Endothelial cell (in vitro differentiated cells): Measurements from ENCODE around the gene ABCB1. TPM values are rescaled to one million over a fixed set of nuclear protein-coding genes. Genes with fewer than 3 reads are reported as not detected.

Experiments used
- DNase-seq: peaks from one replicate; pipeline ENCODE4 v3.0.0; 2021; ENCODE audit warnings: low spot score
- H3K27ac Mint-ChIP-seq: one replicate; pipeline ENCODE4 v1.8.0; 2021; ENCODE audit warnings: mixed read lengths, inconsistent platforms; ENCODE audit not compliant: unreplicated experiment
- H3K27me3 Mint-ChIP-seq: one replicate; pipeline ENCODE4 v1.8.0; 2021; ENCODE audit warnings: mild to moderate bottlenecking, moderate library complexity, mixed read lengths, inconsistent platforms; ENCODE audit not compliant: unreplicated experiment
- H3K36me3 Mint-ChIP-seq: one replicate; pipeline ENCODE4 v1.8.0; 2021; ENCODE audit warnings: mild to moderate bottlenecking, low read depth, mixed read lengths, inconsistent platforms; ENCODE audit not compliant: unreplicated experiment
- H3K4me1 Mint-ChIP-seq: one replicate; pipeline ENCODE4 v1.8.0; 2021; ENCODE audit warnings: mild to moderate bottlenecking, mixed read lengths, inconsistent platforms; ENCODE audit not compliant: unreplicated experiment
- H3K4me3 Mint-ChIP-seq: one replicate; pipeline ENCODE4 v1.8.0; 2021; ENCODE audit warnings: mild to moderate bottlenecking, mixed read lengths, inconsistent platforms; ENCODE audit not compliant: unreplicated experiment
- H3K9me3 Mint-ChIP-seq: one replicate; pipeline ENCODE4 v1.8.0; 2021; ENCODE audit warnings: mixed read lengths, inconsistent platforms; ENCODE audit not compliant: unreplicated experiment
- total RNA-seq: library from RNA; stranded (reverse); fragmentation: NEBNext Ultra II Directional; extraction: Animal tissue kit (Norgen Biotek cat#: 25700); gene quantifications from one replicate; pipeline ENCODE4 v1.2.1, GENCODE V29; 2021; ENCODE audit not compliant: unreplicated experiment
- TF ChIP-seq, protein P1 (sequence below): fragments of 200-600 bp; sonication (generic); IDR thresholded peaks from one replicate; pipeline ENCODE4 v1.5.0; 2021; ENCODE audit warnings: antibody characterized with exemption; ENCODE audit not compliant: unreplicated experiment

ABCB1 gene
- total RNA-seq, 1 donor from 2014 or later: 1.0 TPM

GRCh38 chr7:87497482-87497881 lies 103.2 kb downstream of the ABCB1 start:
- H3K4me3 Mint-ChIP-seq: no peak overlapping the region
- no peaks in the 10 kb centered on the region for H3K4me1 Mint-ChIP-seq
- H3K9me3 Mint-ChIP-seq: no peaks in the 10 kb centered on the region
- no peak overlapping the region for H3K27ac Mint-ChIP-seq
- H3K36me3 Mint-ChIP-seq: no peaks in the 10 kb centered on the region
- TF ChIP-seq, protein P1, sequence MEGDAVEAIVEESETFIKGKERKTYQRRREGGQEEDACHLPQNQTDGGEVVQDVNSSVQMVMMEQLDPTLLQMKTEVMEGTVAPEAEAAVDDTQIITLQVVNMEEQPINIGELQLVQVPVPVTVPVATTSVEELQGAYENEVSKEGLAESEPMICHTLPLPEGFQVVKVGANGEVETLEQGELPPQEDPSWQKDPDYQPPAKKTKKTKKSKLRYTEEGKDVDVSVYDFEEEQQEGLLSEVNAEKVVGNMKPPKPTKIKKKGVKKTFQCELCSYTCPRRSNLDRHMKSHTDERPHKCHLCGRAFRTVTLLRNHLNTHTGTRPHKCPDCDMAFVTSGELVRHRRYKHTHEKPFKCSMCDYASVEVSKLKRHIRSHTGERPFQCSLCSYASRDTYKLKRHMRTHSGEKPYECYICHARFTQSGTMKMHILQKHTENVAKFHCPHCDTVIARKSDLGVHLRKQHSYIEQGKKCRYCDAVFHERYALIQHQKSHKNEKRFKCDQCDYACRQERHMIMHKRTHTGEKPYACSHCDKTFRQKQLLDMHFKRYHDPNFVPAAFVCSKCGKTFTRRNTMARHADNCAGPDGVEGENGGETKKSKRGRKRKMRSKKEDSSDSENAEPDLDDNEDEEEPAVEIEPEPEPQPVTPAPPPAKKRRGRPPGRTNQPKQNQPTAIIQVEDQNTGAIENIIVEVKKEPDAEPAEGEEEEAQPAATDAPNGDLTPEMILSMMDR: no peak
- peaks cover 2% of the 10 kb centered on the region for H3K27me3 Mint-ChIP-seq
- DNase-seq: no peak

GRCh38 chr7:87495366-87495765 lies 105.3 kb downstream of the ABCB1 start:
- TF ChIP-seq, protein P1: no peak
- no peak for DNase-seq
- H3K27me3 Mint-ChIP-seq: peaks cover 2% of the 10 kb centered on the region
- H3K4me3 Mint-ChIP-seq: no peak overlapping the region
- no peaks in the 10 kb centered on the region for H3K36me3 Mint-ChIP-seq
- no peaks in the 10 kb centered on the region for H3K9me3 Mint-ChIP-seq
- no peak overlapping the region for H3K27ac Mint-ChIP-seq
- H3K4me1 Mint-ChIP-seq: no peaks in the 10 kb centered on the region

- Mint-ChIP-seq H3K36me3 (no peaks in the 10 kb centered on the region), H3K4me3 (no peak overlapping the region), H3K4me1 (no peaks in the 10 kb centered on the region), H3K9me3 (no peaks in the 10 kb centered on the region), H3K27me3 (peaks cover 2% of the 10 kb centered on the region), H3K27ac (no peak overlapping the region)
- TF ChIP-seq, protein P1: no peak
- DNase-seq: no peak
Measured at GRCh38 chr7:87494454-87494853, 106.2 kb downstream of the ABCB1 start.

DNA sequence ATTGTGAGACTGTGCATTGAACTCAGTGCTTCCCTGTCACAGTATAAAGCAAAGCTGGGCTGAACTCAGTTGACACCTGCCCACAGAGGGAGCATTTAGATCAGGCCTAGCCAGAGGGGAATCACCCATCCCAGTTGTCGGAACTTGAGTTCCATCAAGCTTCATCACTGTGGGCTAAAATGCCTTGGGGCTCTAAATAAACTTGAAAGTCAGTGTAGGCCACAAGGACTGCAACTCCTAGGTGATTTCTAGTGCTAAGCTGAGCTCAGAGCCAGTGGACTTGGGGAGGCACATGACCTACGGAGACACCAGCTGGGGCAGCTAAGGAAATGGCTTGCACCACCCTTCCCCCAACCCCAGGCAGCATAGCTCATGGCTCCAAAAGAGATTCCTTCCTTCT lies 117.6 kb downstream of the ABCB1 start:
- H3K27ac Mint-ChIP-seq: no peak overlapping the region
- TF ChIP-seq, protein P1: no peak
- no peaks in the 10 kb centered on the region for H3K9me3 Mint-ChIP-seq
- no peaks in the 10 kb centered on the region for H3K36me3 Mint-ChIP-seq
- no peak overlapping the region for H3K4me3 Mint-ChIP-seq
- H3K4me1 Mint-ChIP-seq: no peaks in the 10 kb centered on the region
- no peaks in the 10 kb centered on the region for H3K27me3 Mint-ChIP-seq
- no peak for DNase-seq

GRCh38 chr7:87482115-87482514 lies 118.6 kb downstream of the ABCB1 start:
- no peaks in the 10 kb centered on the region for H3K27me3 Mint-ChIP-seq
- no peaks in the 10 kb centered on the region for H3K4me1 Mint-ChIP-seq
- TF ChIP-seq, protein P1: no peak
- DNase-seq: no peak
- H3K9me3 Mint-ChIP-seq: no peaks in the 10 kb centered on the region
- no peak overlapping the region for H3K27ac Mint-ChIP-seq
- no peaks in the 10 kb centered on the region for H3K36me3 Mint-ChIP-seq
- no peak overlapping the region for H3K4me3 Mint-ChIP-seq
